Ovary (tissue), 9 donors: ENCODE data around the gene DAB2IP. TPM values are rescaled to one million over a fixed set of nuclear protein-coding genes. Genes with fewer than 3 reads are reported as not detected.
"Not testable (repeated sequence)": the region's sequence is repeated elsewhere in the genome, so short reads cannot be mapped to it uniquely, and the experiment has no call there.

Source experiments
- DNase-seq, 5 donors: peaks; one replicate each; pipeline ENCODE4 v3.0.0-alpha.2; 2019 to 2020
- H3K27ac ChIP-seq, 2 donors: fragments of 200-600 bp; one replicate each; pipeline versions ENCODE4 v1.5.1 to v1.8.0; 2019 to 2022
- H3K27me3 ChIP-seq: fragments of 200-600 bp; one replicate; pipeline ENCODE4 v1.8.0; 2022
- H3K36me3 ChIP-seq: fragments of 200-600 bp; sonication (generic); one replicate; pipeline ENCODE4 v1.5.1; 2019
- H3K4me1 ChIP-seq: one replicate; pipeline ENCODE4 v1.8.1; 2013; ENCODE audit warnings: mild to moderate bottlenecking, moderate library complexity; ENCODE audit not compliant: insufficient read depth
- H3K4me3 ChIP-seq: fragments of 200-600 bp; sonication (generic); one replicate; pipeline ENCODE4 v1.5.1; 2017
- H3K9me3 ChIP-seq, 2 donors: fragments of 200-600 bp in 1 of 2; sonication (generic) in 1 of 2; one replicate each; pipeline versions ENCODE4 v1.5.1 to v1.8.1; 2013 to 2019; ENCODE audit warnings: mild to moderate bottlenecking in 1 of 2, moderate library complexity in 1 of 2
- EP300 ChIP-seq: sonication (generic); formaldehyde crosslinking; IDR thresholded peaks from one replicate; pipeline ENCODE4 v1.6.1; 2017; ENCODE audit warnings: antibody characterized with exemption
- POLR2A ChIP-seq: fragments of 450-650 bp; IDR thresholded peaks from one replicate; pipeline ENCODE4 v1.6.1; 2017; ENCODE audit warnings: antibody characterized with exemption, mild to moderate bottlenecking, moderate library complexity
- WGBS, 3 donors: extraction: QIAGEN DNeasy Blood & Tissue Kit in 1 of 3; methylation state at CpG; one replicate each; pipeline versions ENCODE4 v1.1.5 to v1.1.7; 2013 to 2017; 5-methylcytosine and 5-hydroxymethylcytosine counted together
- intact Hi-C, 4 donors: fragments of 100-400 bp; cut with DNase I; formaldehyde crosslinking; loops; one replicate each; pipeline versions ENCODE4 v1.11.0 to v1.15.1; 2022 to 2023
- polyA plus RNA-seq, 2 donors: library from polyadenylated mRNA; stranded (reverse); fragments of 200-250 nt in 1 of 2; fragments of 350-450 nt in 1 of 2; fragmentation: Illumina TruSeq in 1 of 2; extraction: RNeasy Lipid Tissue Mini Kit (QIAGEN cat#74804) in 1 of 2; gene quantifications; one replicate each; pipeline ENCODE4 v1.2.3, GENCODE V29; 2013 to 2014
- total RNA-seq, 7 donors: library from RNA; depleted of rRNA in 2 of 7; stranded (reverse); fragments of >200 nt in 2 of 7; fragmentation: NEBNext Ultra II Directional in 3 of 7; extraction: Animal tissue kit (Norgen Biotek cat#: 25700) in 3 of 7; gene quantifications; one replicate each; pipeline versions ENCODE4 v1.1.0 to v1.2.4, GENCODE V29; 2016 to 2023
- TF ChIP-seq, protein P1 (sequence below), 3 donors: fragments of 450-650 bp in 2 of 3; fragments of 200-600 bp in 1 of 3; IDR thresholded peaks; one replicate each; pipeline versions ENCODE4 v1.5.1 to v1.8.0; 2016 to 2022; ENCODE audit warnings: antibody characterized with exemption in 3 of 3, mild to moderate bottlenecking in 1 of 3
- donor health status: DM: no; HTN: no; CAD: no; lungs with moderate emphysema.
- donor health status: DM: no; HTN: no; CAD: no.
- donor health status: Bipolar disorder and iron deficiency.
- donor health status: DM: yes; HTN: yes; CAD: no.
- donor health status: DM: no; HTN: no; CAD: no.
- donor health status: DM: yes; HTN: yes; CAD: no.

The DAB2IP gene
- total and polyA plus RNA-seq, 9 donors, result 9.3 to 95.0 (median 70.6) TPM

GRCh38 chr9:121790841-121791240 lies 139.4 kb downstream of the DAB2IP start:
- intact Hi-C loops, result no loop called here
- H3K4me3 ChIP-seq, result no peak overlapping the region
- DNase-seq, result no peak
- no peaks in the 10 kb centered on the region for H3K36me3 ChIP-seq
- TF ChIP-seq POLR2A (no peak), EP300 (no peak)
- TF ChIP-seq, protein P1, sequence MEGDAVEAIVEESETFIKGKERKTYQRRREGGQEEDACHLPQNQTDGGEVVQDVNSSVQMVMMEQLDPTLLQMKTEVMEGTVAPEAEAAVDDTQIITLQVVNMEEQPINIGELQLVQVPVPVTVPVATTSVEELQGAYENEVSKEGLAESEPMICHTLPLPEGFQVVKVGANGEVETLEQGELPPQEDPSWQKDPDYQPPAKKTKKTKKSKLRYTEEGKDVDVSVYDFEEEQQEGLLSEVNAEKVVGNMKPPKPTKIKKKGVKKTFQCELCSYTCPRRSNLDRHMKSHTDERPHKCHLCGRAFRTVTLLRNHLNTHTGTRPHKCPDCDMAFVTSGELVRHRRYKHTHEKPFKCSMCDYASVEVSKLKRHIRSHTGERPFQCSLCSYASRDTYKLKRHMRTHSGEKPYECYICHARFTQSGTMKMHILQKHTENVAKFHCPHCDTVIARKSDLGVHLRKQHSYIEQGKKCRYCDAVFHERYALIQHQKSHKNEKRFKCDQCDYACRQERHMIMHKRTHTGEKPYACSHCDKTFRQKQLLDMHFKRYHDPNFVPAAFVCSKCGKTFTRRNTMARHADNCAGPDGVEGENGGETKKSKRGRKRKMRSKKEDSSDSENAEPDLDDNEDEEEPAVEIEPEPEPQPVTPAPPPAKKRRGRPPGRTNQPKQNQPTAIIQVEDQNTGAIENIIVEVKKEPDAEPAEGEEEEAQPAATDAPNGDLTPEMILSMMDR (IDR thresholded peaks at IDR 0.05), result no peak
- H3K27ac ChIP-seq, result no peak overlapping the region
- H3K4me1 ChIP-seq, result no peaks in the 10 kb centered on the region
- H3K27me3 ChIP-seq, result no peaks in the 10 kb centered on the region
- WGBS, 3 donors, result 92 to 95% (median 92%) methylated on average over 14 of the region's 14 CpGs
- no peaks in the 10 kb centered on the region for H3K9me3 ChIP-seq

- DNase-seq, intact Hi-C loops, H3K36me3 ChIP-seq, H3K4me3 ChIP-seq, H3K4me1 ChIP-seq, H3K27me3 ChIP-seq, H3K9me3 ChIP-seq, H3K27ac ChIP-seq: not testable (repeated sequence)
- WGBS, 3 donors, result 93 to 97% (median 97%) methylated on average over 10 of the region's 10 CpGs
Observed at GRCh38 chr9:121792476-121792875, 141.0 kb downstream of the DAB2IP start.

DNA sequence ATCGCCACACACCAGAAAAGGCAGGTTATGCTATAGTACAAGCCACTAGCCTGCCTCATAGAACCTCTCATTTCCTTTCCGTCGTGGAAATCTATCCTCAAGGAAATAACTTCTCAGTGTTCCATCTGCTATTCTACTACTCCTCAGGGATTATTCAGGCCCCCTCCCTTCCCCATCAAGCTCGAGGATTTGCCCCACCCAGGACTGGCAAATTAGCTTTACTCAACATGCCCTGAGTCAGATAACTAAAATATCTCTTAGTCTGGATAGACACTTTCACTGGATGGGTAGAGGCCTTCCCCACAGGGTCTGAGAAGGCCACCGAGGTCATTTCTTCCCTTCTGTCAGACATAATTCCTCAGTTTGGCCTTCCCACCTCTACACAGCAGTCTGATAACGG lies 142.9 kb downstream of the DAB2IP start:
- H3K36me3 ChIP-seq, H3K27me3 ChIP-seq, intact Hi-C loops, DNase-seq, H3K9me3 ChIP-seq, H3K4me3 ChIP-seq, H3K4me1 ChIP-seq, H3K27ac ChIP-seq: not testable (repeated sequence)
- 64 to 88% (median 88%) methylated on average over 6 of the region's 6 CpGs for WGBS, 3 donors

DNA sequence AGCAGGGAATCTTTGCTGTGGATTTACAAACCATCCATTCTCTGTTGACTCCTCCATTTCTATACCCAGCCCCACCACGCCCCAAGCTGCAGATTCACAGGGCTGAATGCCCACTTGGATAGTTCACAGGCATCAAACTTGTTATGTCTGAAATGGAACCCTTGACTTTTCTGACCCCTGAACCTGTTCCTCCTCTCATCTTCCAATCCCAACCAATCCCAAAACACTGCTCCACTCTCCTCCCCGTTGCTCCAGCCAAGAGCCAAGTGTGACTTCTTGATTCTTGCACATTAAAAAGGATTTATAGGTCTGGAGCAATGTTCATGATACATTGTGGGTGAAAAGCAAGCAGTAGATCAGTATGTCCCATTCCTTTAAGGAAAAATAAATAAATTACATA lies 145.6 kb downstream of the DAB2IP start:
- intact Hi-C loops, result no loop called here
- Histone ChIP-seq H3K27ac (no peak overlapping the region), H3K4me3 (no peak overlapping the region), H3K36me3 (no peaks in the 10 kb centered on the region), H3K9me3 (no peaks in the 10 kb centered on the region), H3K27me3 (no peaks in the 10 kb centered on the region), H3K4me1 (no peaks in the 10 kb centered on the region)
- TF ChIP-seq EP300 (no peak), POLR2A (no peak)
- TF ChIP-seq, protein P1 (IDR thresholded peaks at IDR 0.05), result no peak
- 32 to 74% (median 47%) methylated on average over 2 of the region's 2 CpGs for WGBS, 3 donors
- DNase-seq, result no peak

GRCh38 chr9:121798941-121799340 lies 147.5 kb downstream of the DAB2IP start:
- no peak overlapping the region for H3K27ac ChIP-seq
- H3K4me1 ChIP-seq, result no peaks in the 10 kb centered on the region
- H3K36me3 ChIP-seq, result no peaks in the 10 kb centered on the region
- H3K27me3 ChIP-seq, result no peaks in the 10 kb centered on the region
- 84 to 85% (median 85%) methylated on average over 5 of the region's 5 CpGs for WGBS, 3 donors
- DNase-seq, result no peak
- no peak overlapping the region for H3K4me3 ChIP-seq
- intact Hi-C loops, result no loop called here
- TF ChIP-seq, protein P1 (IDR thresholded peaks at IDR 0.05), result no peak
- H3K9me3 ChIP-seq, result no peaks in the 10 kb centered on the region

- no peak for DNase-seq
- 89 to 96% (median 90%) methylated on average over 10 of the region's 10 CpGs for WGBS, 3 donors
- Histone ChIP-seq H3K9me3 (no peaks in the 10 kb centered on the region), H3K27me3 (no peaks in the 10 kb centered on the region), H3K4me1 (no peaks in the 10 kb centered on the region), H3K36me3 (no peaks in the 10 kb centered on the region), H3K4me3 (no peak overlapping the region), H3K27ac (no peak overlapping the region)
- no peak for TF ChIP-seq EP300
- no peak for TF ChIP-seq POLR2A
- TF ChIP-seq, protein P1 (IDR thresholded peaks at IDR 0.05), result no peak
- intact Hi-C loops, result no loop called here
Observed at GRCh38 chr9:121800376-121800775, 148.9 kb downstream of the DAB2IP start.
